H1 (cell line): ENCODE data around the gene DYSF. TPM values are rescaled to one million over a fixed set of nuclear protein-coding genes. Genes with fewer than 3 reads are reported as not detected.

Source experiments
- CBX5 ChIP-seq: fragments of 300-800, 300-1000 bp; sonication (generic); IDR thresholded peaks from 2 replicates; pipeline ENCODE4 v1.7.1; 2016; ENCODE audit warnings: antibody characterized with exemption, low read length, low read depth
- CHD7 ChIP-seq: fragments of 300-600 bp; sonication (generic); IDR thresholded peaks from 2 replicates; pipeline ENCODE4 v1.7.1; 2012; ENCODE audit warnings: low read length, moderate library complexity, mild to moderate bottlenecking, inconsistent platforms; ENCODE audit not compliant: insufficient replicate concordance
- CTBP2 ChIP-seq: IDR thresholded peaks from 2 replicates; pipeline ENCODE4 v1.7.0; 2011; ENCODE audit warnings: borderline replicate concordance, mild to moderate bottlenecking, moderate library complexity, mixed read lengths, low read length; ENCODE audit not compliant: insufficient read depth, insufficient read length
- SAP30 ChIP-seq: fragments of 300-600 bp; sonication (generic); IDR thresholded peaks from 2 replicates; pipeline ENCODE4 v1.7.1; 2012; ENCODE audit warnings: low read length, moderate library complexity, mild to moderate bottlenecking, inconsistent platforms; ENCODE audit not compliant: insufficient read depth, insufficient replicate concordance
- SP1 ChIP-seq: IDR thresholded peaks from 2 replicates; pipeline ENCODE4 v1.6.1; 2011; ENCODE audit warnings: low read depth, low read length
- polyA plus RNA-seq, 7 experiments: library from polyadenylated mRNA; depleted of rRNA in 3 of 7; stranded (reverse) in 5 of 7; unstranded in 2 of 7; fragments of >200 nt in 5 of 7; fragments of 200-250 nt in 2 of 7; gene quantifications; 1 replicate in 5 of 7; 2 replicates in 1 of 7; 4 replicates in 1 of 7; pipeline versions ENCODE4 v1.2.1 to v1.2.3, GENCODE V29; 2011 to 2013; ENCODE audit warnings: missing spikeins in 2 of 7, mixed read lengths in 2 of 7
- total RNA-seq: library from RNA; stranded (reverse); fragmentation: NEBNext Ultra II Directional; extraction: Animal tissue kit (Norgen Biotek cat#: 25700); gene quantifications from 2 replicates; pipeline ENCODE4 v1.2.1, GENCODE V29; 2021

The DYSF gene
- total and polyA plus RNA-seq, 2 of the 8 experiments (the other 6 are each of a cell fraction or from before 2014, with no cell fraction given): 5.8 to 7.1 TPM

GRCh38 chr2:71476495-71476894 lies 23.1 kb downstream of the DYSF start (continued):
- TF ChIP-seq CBX5: no peak
- TF ChIP-seq CHD7: no peak
- TF ChIP-seq CTBP2: no peak
- TF ChIP-seq SP1: no peak
- no peak for TF ChIP-seq SAP30
